HepG2 (cell line): ENCODE measurements around the gene GPS1. TPM values are rescaled to one million over a fixed set of nuclear protein-coding genes. Genes with fewer than 3 reads are reported as not detected.

Source experiments
- CBX2 ChIP-seq, 2 experiments: fragments of 200-600 bp in 1 of 2; sonication (generic); formaldehyde crosslinking in 1 of 2; IDR thresholded peaks; 2 replicates each; pipeline versions ENCODE4 v1.7.0 to v1.8.1; 2018 to 2022; ENCODE audit warnings: low read depth in 2 of 2, low read length in 1 of 2, mild to moderate bottlenecking in 1 of 2, missing genetic modification reagents in 1 of 2
- MTA1 ChIP-seq: sonication (generic); formaldehyde crosslinking; IDR thresholded peaks from 2 replicates; pipeline ENCODE4 v1.4.0; 2020; ENCODE audit warnings: missing genetic modification reagents, mild to moderate bottlenecking, borderline replicate concordance
- MTF1 ChIP-seq: sonication (generic); formaldehyde crosslinking; IDR thresholded peaks from 2 replicates; pipeline ENCODE4 v1.5.0; 2020; ENCODE audit warnings: missing genetic modification reagents
- RBM22 ChIP-seq: fragments of 200-400 bp; formaldehyde crosslinking; optimal IDR thresholded peaks from 2 replicates; pipeline ENCODE3; 2017; ENCODE audit warnings: mild to moderate bottlenecking, low read length, moderate library complexity
- TBX2 ChIP-seq: sonication (generic); formaldehyde crosslinking; IDR thresholded peaks from 2 replicates; pipeline ENCODE4 v1.5.0; 2020; ENCODE audit warnings: missing genetic modification reagents, mild to moderate bottlenecking, borderline replicate concordance
- ZC3H13 ChIP-seq: sonication (generic); formaldehyde crosslinking; IDR thresholded peaks from 2 replicates; pipeline ENCODE4 v1.8.1; 2023; ENCODE audit warnings: mild to moderate bottlenecking, missing genetic modification reagents, moderate library complexity
- ZNF10 ChIP-seq: sonication (generic); formaldehyde crosslinking; IDR thresholded peaks from 2 replicates; pipeline ENCODE4 v1.4.0; 2020; ENCODE audit warnings: mild to moderate bottlenecking, low read depth, missing genetic modification reagents, borderline replicate concordance
- ZNF549 ChIP-seq: sonication (generic); formaldehyde crosslinking; IDR thresholded peaks from 2 replicates; pipeline ENCODE4 v1.5.0; 2020; ENCODE audit warnings: missing genetic modification reagents
- ZNF747 ChIP-seq: sonication (generic); formaldehyde crosslinking; IDR thresholded peaks from 2 replicates; pipeline ENCODE4 v1.8.1; 2023; ENCODE audit warnings: missing genetic modification reagents, mild to moderate bottlenecking, borderline replicate concordance
- ZSCAN12 ChIP-seq: sonication (generic); formaldehyde crosslinking; IDR thresholded peaks from 2 replicates; pipeline ENCODE4 v1.9.0; 2021; ENCODE audit warnings: mild to moderate bottlenecking, missing genetic modification reagents
- polyA plus RNA-seq, 8 experiments: library from polyadenylated mRNA; depleted of rRNA in 3 of 8; stranded (reverse) in 7 of 8; unstranded in 1 of 8; fragments of >200 nt; fragmentation: Illumina TruSeq in 4 of 8; extraction: Trizol in 4 of 8; gene quantifications; 2 replicates each; pipeline versions ENCODE4 v1.2.1 to v1.2.3, GENCODE V29; 2011 to 2016; ENCODE audit warnings: low read depth in 4 of 8, missing spikeins in 1 of 8, mixed read lengths in 1 of 8; ENCODE audit not compliant: insufficient read depth in 1 of 8
- total RNA-seq, 5 experiments: library from RNA; depleted of rRNA; stranded (reverse); fragments of >200 nt; fragmentation: Illumina TruSeq; extraction: Trizol; gene quantifications; 2 replicates each; pipeline ENCODE4 v1.2.3, GENCODE V29; 2016; ENCODE audit warnings: low read depth in 1 of 5
- TF ChIP-seq, protein P1 (sequence below): sonication (generic); formaldehyde crosslinking; IDR thresholded peaks from 2 replicates; pipeline ENCODE4 v1.9.0; 2021; ENCODE audit warnings: missing genetic modification reagents, borderline replicate concordance
- TF ChIP-seq, protein P2 (sequence below): fragments of 450-650 bp; IDR thresholded peaks from 2 replicates; pipeline ENCODE4 v1.6.1; 2017; ENCODE audit warnings: mild to moderate bottlenecking
- TF ChIP-seq, protein P3 (sequence below): sonication (generic); formaldehyde crosslinking; conservative IDR thresholded peaks from 2 replicates; pipeline ENCODE4 v1.5.0; 2020; ENCODE audit warnings: missing genetic modification reagents
- TF ChIP-seq, protein P4 (sequence below): sonication (generic); formaldehyde crosslinking; IDR thresholded peaks from 2 replicates; pipeline ENCODE4 v1.4.0; 2020; ENCODE audit warnings: missing genetic modification reagents

GPS1 gene
- total and polyA plus RNA-seq, 2 of the 13 experiments (the other 11 are each of a cell fraction or from before 2014, with no cell fraction given): 124 to 128 TPM

DNA sequence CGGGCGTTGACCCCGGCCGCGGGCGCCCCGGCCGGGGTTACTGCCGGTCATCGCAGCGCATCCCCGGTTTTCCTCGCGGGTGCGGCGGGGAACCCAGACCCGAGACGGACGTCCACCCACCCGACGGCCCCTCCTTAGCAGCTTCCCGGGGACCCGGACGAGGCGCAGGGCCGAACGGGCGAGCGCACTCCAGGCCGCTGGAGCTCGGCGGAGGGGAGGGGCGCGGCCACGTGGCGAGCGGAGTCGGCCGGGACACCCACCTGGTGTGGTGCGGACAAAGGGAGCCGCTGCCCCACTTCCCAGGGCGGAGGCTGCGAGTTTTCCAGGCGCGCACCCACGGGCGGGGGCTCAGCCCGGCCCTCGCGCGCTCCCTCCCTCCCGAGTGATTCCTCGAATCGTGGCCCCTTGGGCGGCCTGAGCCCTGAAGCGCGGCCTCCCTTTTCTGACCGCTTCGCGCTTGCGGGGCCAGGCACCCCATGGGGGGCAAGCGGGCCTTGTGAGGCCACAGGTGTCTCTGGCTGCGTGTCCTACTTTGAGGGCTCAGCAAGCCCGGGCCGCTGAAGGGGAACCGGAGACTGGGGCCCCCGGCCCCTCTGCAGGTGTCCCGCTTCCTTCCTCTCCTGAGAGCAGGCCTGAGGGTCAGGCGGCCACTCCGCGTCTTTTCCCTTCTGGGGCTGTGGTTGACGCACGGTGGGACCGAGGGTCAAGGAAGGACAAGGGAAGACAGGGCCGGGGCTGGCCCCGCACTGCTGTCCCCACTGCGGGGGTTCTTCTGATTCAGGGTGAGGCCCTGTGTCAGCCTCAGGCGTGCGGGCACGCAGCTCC, 47.5 kb downstream of the GPS1 start (continued):
- TF ChIP-seq TBX2 (CRISPR knock-in tag) (no peak), ZNF747 (CRISPR knock-in tag) (no peak; the same call in 1 of the 2 replicates), MTF1 (CRISPR knock-in tag) (no peak), ZNF549 (no peak), ZNF10 (CRISPR knock-in tag) (no peak), ZC3H13 (CRISPR knock-in tag) (peak; percentile 86), RBM22 (no peak), CBX2 (IDR thresholded peaks at IDR 0.05; ENCODE audit: low read depth, low read length) (no peak), CBX2 (CRISPR knock-in tag; IDR thresholded peaks at IDR 0.05; ENCODE audit: low read depth) (no peak), ZSCAN12 (CRISPR knock-in tag) (no peak; the same call in 1 of the 2 replicates), MTA1 (no peak)
- TF ChIP-seq, protein P1, sequence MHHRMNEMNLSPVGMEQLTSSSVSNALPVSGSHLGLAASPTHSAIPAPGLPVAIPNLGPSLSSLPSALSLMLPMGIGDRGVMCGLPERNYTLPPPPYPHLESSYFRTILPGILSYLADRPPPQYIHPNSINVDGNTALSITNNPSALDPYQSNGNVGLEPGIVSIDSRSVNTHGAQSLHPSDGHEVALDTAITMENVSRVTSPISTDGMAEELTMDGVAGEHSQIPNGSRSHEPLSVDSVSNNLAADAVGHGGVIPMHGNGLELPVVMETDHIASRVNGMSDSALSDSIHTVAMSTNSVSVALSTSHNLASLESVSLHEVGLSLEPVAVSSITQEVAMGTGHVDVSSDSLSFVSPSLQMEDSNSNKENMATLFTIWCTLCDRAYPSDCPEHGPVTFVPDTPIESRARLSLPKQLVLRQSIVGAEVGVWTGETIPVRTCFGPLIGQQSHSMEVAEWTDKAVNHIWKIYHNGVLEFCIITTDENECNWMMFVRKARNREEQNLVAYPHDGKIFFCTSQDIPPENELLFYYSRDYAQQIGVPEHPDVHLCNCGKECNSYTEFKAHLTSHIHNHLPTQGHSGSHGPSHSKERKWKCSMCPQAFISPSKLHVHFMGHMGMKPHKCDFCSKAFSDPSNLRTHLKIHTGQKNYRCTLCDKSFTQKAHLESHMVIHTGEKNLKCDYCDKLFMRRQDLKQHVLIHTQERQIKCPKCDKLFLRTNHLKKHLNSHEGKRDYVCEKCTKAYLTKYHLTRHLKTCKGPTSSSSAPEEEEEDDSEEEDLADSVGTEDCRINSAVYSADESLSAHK: no peak
- TF ChIP-seq, protein P2, sequence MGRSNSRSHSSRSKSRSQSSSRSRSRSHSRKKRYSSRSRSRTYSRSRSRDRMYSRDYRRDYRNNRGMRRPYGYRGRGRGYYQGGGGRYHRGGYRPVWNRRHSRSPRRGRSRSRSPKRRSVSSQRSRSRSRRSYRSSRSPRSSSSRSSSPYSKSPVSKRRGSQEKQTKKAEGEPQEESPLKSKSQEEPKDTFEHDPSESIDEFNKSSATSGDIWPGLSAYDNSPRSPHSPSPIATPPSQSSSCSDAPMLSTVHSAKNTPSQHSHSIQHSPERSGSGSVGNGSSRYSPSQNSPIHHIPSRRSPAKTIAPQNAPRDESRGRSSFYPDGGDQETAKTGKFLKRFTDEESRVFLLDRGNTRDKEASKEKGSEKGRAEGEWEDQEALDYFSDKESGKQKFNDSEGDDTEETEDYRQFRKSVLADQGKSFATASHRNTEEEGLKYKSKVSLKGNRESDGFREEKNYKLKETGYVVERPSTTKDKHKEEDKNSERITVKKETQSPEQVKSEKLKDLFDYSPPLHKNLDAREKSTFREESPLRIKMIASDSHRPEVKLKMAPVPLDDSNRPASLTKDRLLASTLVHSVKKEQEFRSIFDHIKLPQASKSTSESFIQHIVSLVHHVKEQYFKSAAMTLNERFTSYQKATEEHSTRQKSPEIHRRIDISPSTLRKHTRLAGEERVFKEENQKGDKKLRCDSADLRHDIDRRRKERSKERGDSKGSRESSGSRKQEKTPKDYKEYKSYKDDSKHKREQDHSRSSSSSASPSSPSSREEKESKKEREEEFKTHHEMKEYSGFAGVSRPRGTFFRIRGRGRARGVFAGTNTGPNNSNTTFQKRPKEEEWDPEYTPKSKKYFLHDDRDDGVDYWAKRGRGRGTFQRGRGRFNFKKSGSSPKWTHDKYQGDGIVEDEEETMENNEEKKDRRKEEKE: no peak
- TF ChIP-seq, protein P3, sequence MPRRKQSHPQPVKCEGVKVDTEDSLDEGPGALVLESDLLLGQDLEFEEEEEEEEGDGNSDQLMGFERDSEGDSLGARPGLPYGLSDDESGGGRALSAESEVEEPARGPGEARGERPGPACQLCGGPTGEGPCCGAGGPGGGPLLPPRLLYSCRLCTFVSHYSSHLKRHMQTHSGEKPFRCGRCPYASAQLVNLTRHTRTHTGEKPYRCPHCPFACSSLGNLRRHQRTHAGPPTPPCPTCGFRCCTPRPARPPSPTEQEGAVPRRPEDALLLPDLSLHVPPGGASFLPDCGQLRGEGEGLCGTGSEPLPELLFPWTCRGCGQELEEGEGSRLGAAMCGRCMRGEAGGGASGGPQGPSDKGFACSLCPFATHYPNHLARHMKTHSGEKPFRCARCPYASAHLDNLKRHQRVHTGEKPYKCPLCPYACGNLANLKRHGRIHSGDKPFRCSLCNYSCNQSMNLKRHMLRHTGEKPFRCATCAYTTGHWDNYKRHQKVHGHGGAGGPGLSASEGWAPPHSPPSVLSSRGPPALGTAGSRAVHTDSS (CRISPR knock-in tag): no peak
- TF ChIP-seq, protein P4, sequence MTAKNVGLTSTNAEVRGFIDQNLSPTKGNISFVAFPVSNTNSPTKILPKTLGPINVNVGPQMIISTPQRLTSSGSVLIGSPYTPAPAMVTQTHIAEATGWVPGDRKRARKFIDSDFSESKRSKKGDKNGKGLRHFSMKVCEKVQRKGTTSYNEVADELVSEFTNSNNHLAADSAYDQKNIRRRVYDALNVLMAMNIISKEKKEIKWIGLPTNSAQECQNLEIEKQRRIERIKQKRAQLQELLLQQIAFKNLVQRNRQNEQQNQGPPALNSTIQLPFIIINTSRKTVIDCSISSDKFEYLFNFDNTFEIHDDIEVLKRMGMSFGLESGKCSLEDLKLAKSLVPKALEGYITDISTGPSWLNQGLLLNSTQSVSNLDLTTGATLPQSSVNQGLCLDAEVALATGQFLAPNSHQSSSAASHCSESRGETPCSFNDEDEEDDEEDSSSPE: no peak
